Osteocyte (in vitro differentiated cells): Measurements from ENCODE around the gene PTPRM. TPM values are rescaled to one million over a fixed set of nuclear protein-coding genes. Genes with fewer than 3 reads are reported as not detected.
A peak's percentile ranks its signal among the peaks of the same experiment; 100 is the strongest.

Experiments used
- DNase-seq: peaks from one replicate; pipeline ENCODE4 v3.0.0; 2021; ENCODE audit warnings: mixed read lengths; ENCODE audit not compliant: unreplicated experiment; ENCODE audit errors: extremely low spot score
- H3K27ac Mint-ChIP-seq: one replicate; pipeline ENCODE4 v1.8.0; 2021; ENCODE audit warnings: mild to moderate bottlenecking, mixed read lengths; ENCODE audit not compliant: unreplicated experiment
- H3K27me3 Mint-ChIP-seq: one replicate; pipeline ENCODE4 v1.8.0; 2021; ENCODE audit warnings: mixed read lengths; ENCODE audit not compliant: unreplicated experiment
- H3K36me3 Mint-ChIP-seq: one replicate; pipeline ENCODE4 v1.8.0; 2021; ENCODE audit warnings: mixed read lengths; ENCODE audit not compliant: unreplicated experiment
- H3K4me1 Mint-ChIP-seq: one replicate; pipeline ENCODE4 v1.8.0; 2021; ENCODE audit warnings: mixed read lengths; ENCODE audit not compliant: unreplicated experiment
- H3K4me3 Mint-ChIP-seq: one replicate; pipeline ENCODE4 v1.8.0; 2021; ENCODE audit warnings: mild to moderate bottlenecking, moderate library complexity, mixed read lengths; ENCODE audit not compliant: unreplicated experiment
- H3K9me3 Mint-ChIP-seq: one replicate; pipeline ENCODE4 v1.8.0; 2021; ENCODE audit warnings: mixed read lengths; ENCODE audit not compliant: unreplicated experiment
- total RNA-seq: library from RNA; stranded (reverse); gene quantifications from 2 replicates; pipeline ENCODE4 v1.2.1, GENCODE V29; 2021
- TF ChIP-seq, protein P1 (sequence below): fragments of 200-600 bp; sonication (generic); IDR thresholded peaks from 2 replicates; pipeline ENCODE4 v1.5.0; 2021; ENCODE audit warnings: antibody characterized with exemption, mild to moderate bottlenecking, moderate library complexity

Gene PTPRM
- total RNA-seq, 1 donor from 2014 or later, result 105 TPM

DNA sequence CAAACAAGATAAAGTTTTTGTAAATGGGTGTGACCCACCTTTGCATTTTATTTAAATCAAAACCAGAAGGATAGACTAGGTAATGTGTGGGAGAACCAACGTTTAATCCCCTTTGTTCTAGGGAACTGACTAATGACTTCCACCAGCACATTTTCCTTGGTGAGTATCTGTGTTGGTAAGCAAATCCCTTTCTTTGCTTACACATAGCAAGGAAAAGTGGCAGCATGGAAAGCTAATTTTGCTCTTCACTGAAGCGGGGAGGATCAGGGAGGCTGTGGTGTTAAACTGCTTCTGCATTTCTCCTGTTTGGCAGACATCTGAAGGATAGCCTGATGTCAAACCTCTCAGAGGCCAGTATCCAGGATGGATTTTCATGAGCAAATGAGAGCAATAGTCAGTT, 331.1 kb downstream of the PTPRM start:
- H3K27me3 Mint-ChIP-seq, result no peaks in the 10 kb centered on the region
- peak overlapping the region; percentile 18 for H3K27ac Mint-ChIP-seq
- H3K4me1 Mint-ChIP-seq, result peaks cover 45% of the 10 kb centered on the region
- TF ChIP-seq, protein P1, sequence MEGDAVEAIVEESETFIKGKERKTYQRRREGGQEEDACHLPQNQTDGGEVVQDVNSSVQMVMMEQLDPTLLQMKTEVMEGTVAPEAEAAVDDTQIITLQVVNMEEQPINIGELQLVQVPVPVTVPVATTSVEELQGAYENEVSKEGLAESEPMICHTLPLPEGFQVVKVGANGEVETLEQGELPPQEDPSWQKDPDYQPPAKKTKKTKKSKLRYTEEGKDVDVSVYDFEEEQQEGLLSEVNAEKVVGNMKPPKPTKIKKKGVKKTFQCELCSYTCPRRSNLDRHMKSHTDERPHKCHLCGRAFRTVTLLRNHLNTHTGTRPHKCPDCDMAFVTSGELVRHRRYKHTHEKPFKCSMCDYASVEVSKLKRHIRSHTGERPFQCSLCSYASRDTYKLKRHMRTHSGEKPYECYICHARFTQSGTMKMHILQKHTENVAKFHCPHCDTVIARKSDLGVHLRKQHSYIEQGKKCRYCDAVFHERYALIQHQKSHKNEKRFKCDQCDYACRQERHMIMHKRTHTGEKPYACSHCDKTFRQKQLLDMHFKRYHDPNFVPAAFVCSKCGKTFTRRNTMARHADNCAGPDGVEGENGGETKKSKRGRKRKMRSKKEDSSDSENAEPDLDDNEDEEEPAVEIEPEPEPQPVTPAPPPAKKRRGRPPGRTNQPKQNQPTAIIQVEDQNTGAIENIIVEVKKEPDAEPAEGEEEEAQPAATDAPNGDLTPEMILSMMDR, result no peak
- DNase-seq, result no peak
- no peaks in the 10 kb centered on the region for H3K36me3 Mint-ChIP-seq
- H3K4me3 Mint-ChIP-seq, result no peak overlapping the region
- no peaks in the 10 kb centered on the region for H3K9me3 Mint-ChIP-seq

DNA sequence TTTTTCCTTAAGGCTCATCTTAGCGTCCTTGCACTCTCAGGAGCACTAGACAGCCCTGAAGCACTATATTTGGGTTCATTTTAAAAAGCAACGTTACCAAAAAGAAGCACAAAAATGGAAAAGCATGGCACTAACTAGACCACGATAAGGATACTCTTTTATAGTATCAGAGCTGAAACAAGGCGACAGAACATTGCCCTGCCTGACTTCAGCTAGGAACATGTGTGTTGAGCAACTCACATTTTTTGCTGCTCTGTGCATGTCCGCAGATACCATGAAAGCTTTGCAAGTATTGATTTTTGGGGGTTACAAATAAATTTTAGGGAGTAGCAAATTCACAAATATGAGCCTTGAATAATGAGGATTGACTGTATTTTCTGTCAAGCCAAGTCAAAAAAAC, 332.0 kb downstream of the PTPRM start:
- H3K36me3 Mint-ChIP-seq, result no peaks in the 10 kb centered on the region
- DNase-seq, result no peak
- H3K4me1 Mint-ChIP-seq, result peaks cover 51% of the 10 kb centered on the region
- no peaks in the 10 kb centered on the region for H3K9me3 Mint-ChIP-seq
- H3K27me3 Mint-ChIP-seq, result no peaks in the 10 kb centered on the region
- no peak overlapping the region for H3K27ac Mint-ChIP-seq
- no peak overlapping the region for H3K4me3 Mint-ChIP-seq
- TF ChIP-seq, protein P1, result no peak

DNA sequence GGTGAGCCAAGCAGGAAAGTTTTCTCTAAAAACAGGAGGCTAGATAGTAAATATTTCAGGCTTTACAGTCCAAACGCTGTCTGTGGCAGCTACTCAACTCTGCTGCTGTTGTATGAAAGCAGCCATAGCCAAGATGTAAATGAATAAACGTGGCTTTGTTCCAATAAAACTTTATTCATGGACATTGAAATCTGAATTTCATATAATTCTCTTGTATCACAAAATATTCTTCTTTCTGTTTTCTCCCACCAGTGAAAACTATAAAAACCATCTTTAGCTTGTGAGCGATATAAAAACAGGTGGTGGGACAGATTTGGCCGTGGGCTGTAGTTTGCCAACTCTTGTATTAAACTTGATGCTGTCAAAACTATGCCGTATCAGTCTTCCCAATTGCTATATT, 333.0 kb downstream of the PTPRM start:
- no peak for DNase-seq
- H3K4me1 Mint-ChIP-seq, result peaks cover 60% of the 10 kb centered on the region
- H3K4me3 Mint-ChIP-seq, result no peak overlapping the region
- TF ChIP-seq, protein P1, result no peak
- H3K36me3 Mint-ChIP-seq, result no peaks in the 10 kb centered on the region
- H3K27me3 Mint-ChIP-seq, result no peaks in the 10 kb centered on the region
- peaks cover 4% of the 10 kb centered on the region for H3K9me3 Mint-ChIP-seq
- H3K27ac Mint-ChIP-seq, result no peak overlapping the region

DNA sequence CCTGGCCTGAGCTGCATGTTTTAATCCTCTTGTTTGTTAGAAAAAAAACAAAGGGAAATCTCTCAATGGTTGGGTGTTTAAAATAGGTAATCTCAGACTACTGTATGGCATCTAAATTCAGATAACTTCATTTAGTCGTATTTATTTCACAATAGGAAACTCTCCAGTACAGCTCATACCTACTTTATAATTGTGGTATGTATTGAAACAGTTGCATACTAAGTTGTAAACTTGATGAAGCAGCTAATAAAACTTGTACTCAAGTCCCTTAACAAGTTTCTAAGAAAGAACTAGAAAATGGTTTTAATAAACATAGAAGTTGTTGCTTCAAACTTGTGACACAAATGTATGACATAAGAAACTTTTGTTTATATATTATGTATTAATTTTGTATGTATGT, 334.5 kb downstream of the PTPRM start:
- H3K9me3 Mint-ChIP-seq, result peaks cover 9% of the 10 kb centered on the region
- peaks cover 55% of the 10 kb centered on the region for H3K4me1 Mint-ChIP-seq
- H3K4me3 Mint-ChIP-seq, result no peak overlapping the region
- H3K27ac Mint-ChIP-seq, result no peak overlapping the region
- no peak for DNase-seq
- H3K27me3 Mint-ChIP-seq, result no peaks in the 10 kb centered on the region
- peaks cover 3% of the 10 kb centered on the region for H3K36me3 Mint-ChIP-seq
- TF ChIP-seq, protein P1, result no peak

DNA sequence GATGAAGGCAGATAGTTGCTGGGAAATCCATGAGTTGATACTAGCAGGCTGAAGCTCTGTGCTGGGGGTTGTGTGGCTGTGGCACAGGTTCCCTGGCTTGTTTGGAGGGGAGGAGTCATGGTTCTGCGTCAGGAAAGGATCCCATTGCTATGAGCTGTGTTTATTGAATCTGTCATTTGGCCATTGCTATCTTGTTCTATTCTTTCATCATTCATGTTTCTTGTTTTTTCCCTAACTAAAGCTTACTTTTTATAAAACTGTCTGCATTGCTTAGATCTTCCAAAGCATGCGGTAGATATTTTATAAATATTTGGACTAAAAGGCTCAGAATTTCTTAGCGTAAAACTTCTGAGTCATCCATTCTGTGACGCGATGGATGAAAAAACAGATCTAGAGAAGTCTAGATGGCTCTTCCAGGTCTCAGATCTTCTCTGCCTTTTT, 335.3 kb downstream of the PTPRM start:
- Mint-ChIP-seq H3K9me3 (peaks cover 9% of the 10 kb centered on the region), H3K4me3 (no peak overlapping the region), H3K36me3 (peaks cover 3% of the 10 kb centered on the region), H3K27me3 (no peaks in the 10 kb centered on the region), H3K4me1 (peaks cover 48% of the 10 kb centered on the region), H3K27ac (peak overlapping the region; percentile 84)
- TF ChIP-seq, protein P1, result no peak
- no peak for DNase-seq
